AG09319 (cell line): ENCODE results near the gene DOCK1.

Source experiments
- DNase-seq: peaks from one replicate; pipeline ENCODE4 v3.0.0-alpha.2; 2010; ENCODE audit warnings: low read depth; ENCODE audit errors: extremely low read depth
- TF ChIP-seq, protein P1 (sequence below): IDR thresholded peaks from 2 replicates; pipeline ENCODE4 v1.5.1; 2011; ENCODE audit warnings: low read depth, mild to moderate bottlenecking, inconsistent platforms, low read length, moderate library complexity

The DOCK1 gene

GRCh38 chr10:127100983-127101615, 195.9 kb downstream of the DOCK1 start:
- TF ChIP-seq, protein P1, sequence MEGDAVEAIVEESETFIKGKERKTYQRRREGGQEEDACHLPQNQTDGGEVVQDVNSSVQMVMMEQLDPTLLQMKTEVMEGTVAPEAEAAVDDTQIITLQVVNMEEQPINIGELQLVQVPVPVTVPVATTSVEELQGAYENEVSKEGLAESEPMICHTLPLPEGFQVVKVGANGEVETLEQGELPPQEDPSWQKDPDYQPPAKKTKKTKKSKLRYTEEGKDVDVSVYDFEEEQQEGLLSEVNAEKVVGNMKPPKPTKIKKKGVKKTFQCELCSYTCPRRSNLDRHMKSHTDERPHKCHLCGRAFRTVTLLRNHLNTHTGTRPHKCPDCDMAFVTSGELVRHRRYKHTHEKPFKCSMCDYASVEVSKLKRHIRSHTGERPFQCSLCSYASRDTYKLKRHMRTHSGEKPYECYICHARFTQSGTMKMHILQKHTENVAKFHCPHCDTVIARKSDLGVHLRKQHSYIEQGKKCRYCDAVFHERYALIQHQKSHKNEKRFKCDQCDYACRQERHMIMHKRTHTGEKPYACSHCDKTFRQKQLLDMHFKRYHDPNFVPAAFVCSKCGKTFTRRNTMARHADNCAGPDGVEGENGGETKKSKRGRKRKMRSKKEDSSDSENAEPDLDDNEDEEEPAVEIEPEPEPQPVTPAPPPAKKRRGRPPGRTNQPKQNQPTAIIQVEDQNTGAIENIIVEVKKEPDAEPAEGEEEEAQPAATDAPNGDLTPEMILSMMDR, result no peak
- no peak for DNase-seq

DNA sequence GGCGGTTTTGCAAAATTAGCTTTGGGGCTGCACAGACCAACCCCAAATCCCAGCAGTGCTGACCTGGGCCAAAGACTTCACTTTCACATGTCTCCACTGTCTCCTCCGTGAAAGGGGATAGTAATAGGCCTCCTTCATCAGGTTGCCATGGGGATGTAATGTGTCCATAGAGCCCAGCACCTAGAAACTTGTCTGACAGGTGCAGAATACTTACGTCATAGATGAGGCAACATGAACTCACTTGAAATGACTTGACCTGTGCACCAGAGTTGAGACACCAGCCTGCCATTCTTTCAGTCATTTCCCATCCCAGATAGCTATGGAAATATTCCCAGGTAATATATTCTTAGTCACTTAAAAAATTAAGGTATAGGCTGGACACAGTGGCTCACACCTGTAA, 196.9 kb downstream of the DOCK1 start:
- DNase-seq, result no peak
- TF ChIP-seq, protein P1, result no peak

GRCh38 chr10:127115100-127115499, 209.9 kb downstream of the DOCK1 start:
- no peak for DNase-seq

GRCh38 chr10:127117125-127117524, 211.9 kb downstream of the DOCK1 start:
- DNase-seq, result no peak
- TF ChIP-seq, protein P1, result no peak

More at GRCh38 chr10:127115100-127115499, 209.9 kb downstream of the DOCK1 start:
- TF ChIP-seq, protein P1, result no peak

DNA sequence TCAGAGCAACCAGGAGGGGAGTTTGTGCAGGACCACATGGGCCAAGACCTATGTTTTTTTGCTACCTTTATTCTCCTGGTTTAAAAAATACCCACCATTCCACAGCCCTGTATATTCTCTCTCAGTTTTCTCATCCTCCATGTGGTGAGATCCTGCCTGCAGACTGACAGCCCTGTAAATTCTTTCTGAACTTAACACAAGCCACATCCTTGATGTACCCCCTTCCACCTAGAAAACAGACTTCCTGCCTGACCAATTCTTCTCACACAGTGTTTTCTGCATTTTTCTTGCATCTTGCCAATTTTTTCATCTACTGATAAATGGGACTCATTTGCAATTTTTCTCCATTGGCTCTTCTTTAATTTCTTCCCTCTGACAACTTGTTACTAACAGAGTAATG, 212.8 kb downstream of the DOCK1 start:
- TF ChIP-seq, protein P1, result no peak
- DNase-seq, result no peak

- TF ChIP-seq, protein P1, result no peak
- no peak for DNase-seq
Observed at GRCh38 chr10:127119936-127120335, 214.7 kb downstream of the DOCK1 start.

- no peak for DNase-seq
- TF ChIP-seq, protein P1, result no peak
Observed at GRCh38 chr10:127122831-127123230, 217.6 kb downstream of the DOCK1 start.
